ENCODE results near the gene SARS1. TPM values are rescaled to one million over a fixed set of nuclear protein-coding genes. Genes with fewer than 3 reads are reported as not detected.

The SARS1 gene
- total RNA-seq, 2 experiments from 2014 or later, result 277 to 290 TPM

- H3K4me1 ChIP-seq (ENCODE audit: insufficient read depth, low read length, poor library complexity, severe bottlenecking), result peaks cover 15% of the 10 kb centered on the region
- no peak for DNase-seq (ENCODE audit: low spot score)
- BruUV-seq (replicated peaks), result no TSS peak
- POLR2A ChIA-PET, result interaction anchor here (0.6 kb wide), 1 partner anchor 252 kb away, joined by 3 read pairs; no protein-coding TSS in a partner anchor
- CTCF ChIA-PET (ENCODE audit: unreplicated experiment), result no interaction called here
- H3K9me2 ChIP-seq (ENCODE audit: insufficient read depth, low read length), result no peaks in the 10 kb centered on the region
- no peak overlapping the region for H3K4me3 ChIP-seq (ENCODE audit: low read depth, low read length, poor library complexity, severe bottlenecking)
- no peaks in the 10 kb centered on the region for H4K20me1 ChIP-seq (ENCODE audit: insufficient read depth, low read length)
- H3K9me3 ChIP-seq (ENCODE audit: low read length), result no peaks in the 10 kb centered on the region
- intact Hi-C loops (cut with micrococcal nuclease; ENCODE audit: unreplicated experiment), result no loop called here
- H2AFZ ChIP-seq (ENCODE audit: low read length), result no peak overlapping the region; the same call in 1 of the 2 replicates
- TF ChIP-seq EZH2phosphoT487 (IDR thresholded peaks at IDR 0.05; ENCODE audit: borderline replicate concordance, low read depth, low read length) (no peak), CTCF (conservative IDR thresholded peaks at IDR 0.05; ENCODE audit: low read length) (no peak)
- no peak overlapping the region for H3K27ac ChIP-seq (ENCODE audit: low read depth, low read length, poor library complexity, severe bottlenecking)
- peaks cover 2% of the 10 kb centered on the region; the same call in 1 of the 2 replicates for H3K79me2 ChIP-seq (ENCODE audit: insufficient read depth, low read depth, low read length)
- no peaks in the 10 kb centered on the region for H3K36me3 ChIP-seq (ENCODE audit: insufficient read depth, low read length)
- H3K4me2 ChIP-seq (ENCODE audit: low read length), result no peak overlapping the region
Measured at GRCh38 chr1:109208836-109209463, 4.8 kb upstream of the SARS1 start.

- CTCF ChIA-PET (ENCODE audit: unreplicated experiment), result no interaction called here
- Histone ChIP-seq H3K9me3 (ENCODE audit: low read length) (no peaks in the 10 kb centered on the region), H3K4me1 (ENCODE audit: insufficient read depth, low read length, poor library complexity, severe bottlenecking) (peaks cover 15% of the 10 kb centered on the region), H3K9me2 (ENCODE audit: insufficient read depth, low read length) (no peaks in the 10 kb centered on the region), H3K4me2 (ENCODE audit: low read length) (peak overlapping the region; percentile 40), H3K4me3 (ENCODE audit: low read depth, low read length, poor library complexity, severe bottlenecking) (no peak overlapping the region), H4K20me1 (ENCODE audit: insufficient read depth, low read length) (0 out of 2 replicates have a peak, but pooled peaks cover under 1% of the 10 kb centered on the region), H3K27ac (ENCODE audit: low read depth, low read length, poor library complexity, severe bottlenecking) (no peak overlapping the region), H3K79me2 (ENCODE audit: insufficient read depth, low read depth, low read length) (peaks cover 13% of the 10 kb centered on the region), H3K36me3 (ENCODE audit: insufficient read depth, low read length) (peaks cover 2% of the 10 kb centered on the region), H2AFZ (ENCODE audit: low read length) (peak overlapping the region; percentile 48; the same call in 1 of the 2 replicates)
- POLR2A ChIA-PET, result interaction anchor here (0.6 to 0.7 kb wide), 2 partner anchors 11 to 1133 kb away, joined by 4 to 5 read pairs; no protein-coding TSS in a partner anchor
- TF ChIP-seq EZH2phosphoT487 (IDR thresholded peaks at IDR 0.05; ENCODE audit: borderline replicate concordance, low read depth, low read length) (no peak), CTCF (conservative IDR thresholded peaks at IDR 0.05; ENCODE audit: low read length) (no peak)
- no TSS peak for BruUV-seq (replicated peaks)
- intact Hi-C loops (cut with micrococcal nuclease; ENCODE audit: unreplicated experiment), result no loop called here
- DNase-seq (ENCODE audit: low spot score), result no peak
Measured at GRCh38 chr1:109210058-109210457, 3.7 kb upstream of the SARS1 start.

GRCh38 chr1:109213345-109213823 is 334 bp upstream of the SARS1 start:
- Histone ChIP-seq H3K9me2 (ENCODE audit: insufficient read depth, low read length) (no peaks in the 10 kb centered on the region), H3K27ac (ENCODE audit: low read depth, low read length, poor library complexity, severe bottlenecking) (no peak overlapping the region), H3K4me1 (ENCODE audit: insufficient read depth, low read length, poor library complexity, severe bottlenecking) (peaks cover 34% of the 10 kb centered on the region), H3K79me2 (ENCODE audit: insufficient read depth, low read depth, low read length) (peaks cover 45% of the 10 kb centered on the region), H3K36me3 (ENCODE audit: insufficient read depth, low read length) (peaks cover 32% of the 10 kb centered on the region), H3K9me3 (ENCODE audit: low read length) (peaks cover under 1% of the 10 kb centered on the region; the same call in 1 of the 2 replicates), H2AFZ (ENCODE audit: low read length) (peak overlapping the region; percentile 69), H3K4me2 (ENCODE audit: low read length) (peak overlapping the region; percentile 88), H3K4me3 (ENCODE audit: low read depth, low read length, poor library complexity, severe bottlenecking) (peak overlapping the region; percentile 82), H4K20me1 (ENCODE audit: insufficient read depth, low read length) (0 out of 2 replicates have a peak, but pooled peaks cover 3% of the 10 kb centered on the region)
- ChIA-PET CTCF (ENCODE audit: unreplicated experiment) (interaction anchor here (0.5 to 1.2 kb wide), 3 partner anchors 12 to 271 kb away, joined by 3 to 12 read pairs (median 3); no protein-coding TSS in a partner anchor), POLR2A (interaction anchor here (0.7 to 2.7 kb wide), 9 partner anchors 8 to 213 kb away, joined by 3 to 14 read pairs (median 4); partner anchors contain the start of gene PSMA5)
- TF ChIP-seq EZH2phosphoT487 (IDR thresholded peaks at IDR 0.05; ENCODE audit: borderline replicate concordance, low read depth, low read length) (no peak), CTCF (conservative IDR thresholded peaks at IDR 0.05; ENCODE audit: low read length) (no peak)
- DNase-seq (ENCODE audit: low spot score), result no peak
- no TSS peak for BruUV-seq (replicated peaks)
- intact Hi-C loops (cut with micrococcal nuclease; ENCODE audit: unreplicated experiment), result no loop called here
